SK-N-SH treated with all-trans-retinoic acid at 6 μM for 48 hours (cell line): ENCODE results near the gene MORN4.

ENCODE experiments used
- ATAC-seq: fragments of 200-7000 bp; cut with Tn5 transposase; 3 replicates; pipeline ENCODE4 v1.9.1; 2020; ENCODE audit warnings: mild to moderate bottlenecking, moderate library complexity
- ARNTL ChIP-seq: fragments of 450-650 bp; formaldehyde crosslinking; IDR thresholded peaks from 2 replicates; pipeline ENCODE4 v1.5.0; 2020; ENCODE audit warnings: low read depth, mild to moderate bottlenecking, moderate library complexity, borderline replicate concordance
- BACH2 ChIP-seq: fragments of 250-450 bp; sonication (Bioruptor Pico); IDR thresholded peaks from 2 replicates; pipeline ENCODE4 v1.9.0; 2021; ENCODE audit warnings: mild to moderate bottlenecking, borderline replicate concordance
- CREB5 ChIP-seq: fragments of 250-450 bp; sonication (Bioruptor Pico); IDR thresholded peaks from 2 replicates; pipeline ENCODE4 v1.5.1; 2020; ENCODE audit warnings: low read depth, mild to moderate bottlenecking, moderate library complexity
- CSDC2 ChIP-seq: fragments of 250-450 bp; sonication (Bioruptor Pico); IDR thresholded peaks from 2 replicates; pipeline ENCODE4 v1.5.0; 2020; ENCODE audit warnings: mild to moderate bottlenecking, moderate library complexity
- CSRNP3 ChIP-seq: fragments of 250-450 bp; sonication (Bioruptor Pico); IDR thresholded peaks from 2 replicates; pipeline ENCODE4 v1.5.1; 2021; ENCODE audit warnings: mild to moderate bottlenecking, moderate library complexity
- ESRRG ChIP-seq: fragments of 250-450 bp; sonication (Bioruptor Pico); IDR thresholded peaks from 2 replicates; pipeline ENCODE4 v1.6.1; 2021; ENCODE audit warnings: mild to moderate bottlenecking
- GLIS3 ChIP-seq: fragments of 250-450 bp; sonication (Bioruptor Pico); IDR thresholded peaks from 2 replicates; pipeline ENCODE4 v1.5.0; 2020; ENCODE audit warnings: mild to moderate bottlenecking, moderate library complexity
- ISL1 ChIP-seq: fragments of 250-450 bp; sonication (Bioruptor Pico); IDR thresholded peaks from 2 replicates; pipeline ENCODE4 v2.1.2; 2022; ENCODE audit warnings: mild to moderate bottlenecking, moderate library complexity
- OSR1 ChIP-seq: fragments of 250-450 bp; sonication (Bioruptor Pico); IDR thresholded peaks from 2 replicates; pipeline ENCODE4 v1.8.0; 2022; ENCODE audit warnings: moderate library complexity, mild to moderate bottlenecking, inconsistent platforms
- PATZ1 ChIP-seq: fragments of 250-450 bp; sonication (Bioruptor Pico); IDR thresholded peaks from 2 replicates; pipeline ENCODE4 v1.8.0; 2020; ENCODE audit warnings: mild to moderate bottlenecking, moderate library complexity, borderline replicate concordance
- POU6F1 ChIP-seq: fragments of 250-450 bp; sonication (Bioruptor Pico); IDR thresholded peaks from 2 replicates; pipeline ENCODE4 v1.8.0; 2021; ENCODE audit warnings: low read depth, mild to moderate bottlenecking, moderate library complexity, borderline replicate concordance
- PPARA ChIP-seq: fragments of 250-450 bp; sonication (Bioruptor Pico); IDR thresholded peaks from 2 replicates; pipeline ENCODE4 v1.5.0; 2020; ENCODE audit warnings: mild to moderate bottlenecking, borderline replicate concordance
- RARB ChIP-seq: fragments of 250-450 bp; sonication (Bioruptor Pico); IDR thresholded peaks from 2 replicates; pipeline ENCODE4 v1.8.0; 2021; ENCODE audit warnings: mild to moderate bottlenecking, moderate library complexity
- SNAI2 ChIP-seq: fragments of 250-450 bp; sonication (Bioruptor Pico); IDR thresholded peaks from 2 replicates; pipeline ENCODE4 v1.5.0; 2020; ENCODE audit warnings: mild to moderate bottlenecking, moderate library complexity
- TCF4 ChIP-seq: fragments of 250-450 bp; sonication (Bioruptor Pico); IDR thresholded peaks from 2 replicates; pipeline ENCODE4 v1.8.0; 2021; ENCODE audit warnings: mild to moderate bottlenecking, moderate library complexity, borderline replicate concordance
- TOX ChIP-seq: fragments of 250-450 bp; sonication (Bioruptor Pico); IDR thresholded peaks from 2 replicates; pipeline ENCODE4 v1.8.0; 2021; ENCODE audit warnings: mild to moderate bottlenecking, moderate library complexity, borderline replicate concordance
- TSHZ2 ChIP-seq: fragments of 250-450 bp; sonication (Bioruptor Pico); IDR thresholded peaks from 2 replicates; pipeline ENCODE4 v1.5.0; 2020; ENCODE audit warnings: mild to moderate bottlenecking, moderate library complexity
- ZC3H10 ChIP-seq: fragments of 250-450 bp; sonication (Bioruptor Pico); IDR thresholded peaks from 2 replicates; pipeline ENCODE4 v1.5.1; 2021; ENCODE audit warnings: mild to moderate bottlenecking, moderate library complexity
- ZFP30 ChIP-seq: fragments of 450-650 bp; formaldehyde crosslinking; IDR thresholded peaks from 2 replicates; pipeline ENCODE4 v1.5.0; 2022; ENCODE audit warnings: mild to moderate bottlenecking, moderate library complexity
- ZNF8 ChIP-seq: fragments of 450-650 bp; formaldehyde crosslinking; IDR thresholded peaks from 2 replicates; pipeline ENCODE4 v1.5.0; 2020; ENCODE audit warnings: mild to moderate bottlenecking, moderate library complexity

Gene MORN4

GRCh38 chr10:97631098-97631497 is 2.2 kb downstream of the MORN4 start:
- no peak for ATAC-seq
- TF ChIP-seq PPARA (no peak), GLIS3 (CRISPR knock-in tag) (no peak), POU6F1 (no peak), SNAI2 (CRISPR knock-in tag) (no peak), ISL1 (CRISPR knock-in tag) (no peak), ZC3H10 (CRISPR knock-in tag) (no peak)

- ATAC-seq: no peak
- TF ChIP-seq PATZ1 (CRISPR knock-in tag): no peak
- no peak for TF ChIP-seq POU6F1
- no peak for TF ChIP-seq CREB5 (CRISPR knock-in tag)
- TF ChIP-seq PPARA: no peak
- TF ChIP-seq RARB (CRISPR knock-in tag): no peak
- TF ChIP-seq TSHZ2 (CRISPR knock-in tag): no peak
- TF ChIP-seq SNAI2 (CRISPR knock-in tag): no peak
- TF ChIP-seq ZC3H10 (CRISPR knock-in tag): no peak
- TF ChIP-seq, all 23 proteins: peak for 0
Measured at GRCh38 chr10:97629289-97629688, 4.0 kb downstream of the MORN4 start.

- TF ChIP-seq CSDC2: no peak
- no peak for TF ChIP-seq PATZ1 (CRISPR knock-in tag)
- no peak for TF ChIP-seq ZFP30 (CRISPR knock-in tag)
- TF ChIP-seq PPARA: no peak
- TF ChIP-seq BACH2 (CRISPR knock-in tag): no peak
- TF ChIP-seq TOX (CRISPR knock-in tag): no peak
- no peak for TF ChIP-seq ESRRG (CRISPR knock-in tag)
- no peak for TF ChIP-seq GLIS3 (CRISPR knock-in tag)
- TF ChIP-seq ISL1 (CRISPR knock-in tag): no peak
- TF ChIP-seq OSR1 (CRISPR knock-in tag): no peak
- TF ChIP-seq TCF4 (CRISPR knock-in tag): no peak
- no peak for TF ChIP-seq RARB (CRISPR knock-in tag)
- no peak for TF ChIP-seq ARNTL
- no peak for TF ChIP-seq POU6F1
- TF ChIP-seq ZNF8 (CRISPR knock-in tag): no peak
- TF ChIP-seq SNAI2 (CRISPR knock-in tag): no peak
- TF ChIP-seq CSRNP3 (CRISPR knock-in tag): no peak
- TF ChIP-seq ZC3H10 (CRISPR knock-in tag): no peak
- TF ChIP-seq, all 23 proteins: peak for 0
- ATAC-seq: no peak
Measured at GRCh38 chr10:97628228-97628627, 5.1 kb downstream of the MORN4 start.
